ENCODE measurements around the gene NANS. TPM values are rescaled to one million over a fixed set of nuclear protein-coding genes. Genes with fewer than 3 reads are reported as not detected.

NANS gene
- polyA plus RNA-seq, 1 donor (not counting 4 experiments of a cell fraction or from before 2014, with no cell fraction given), result 63.1 TPM

DNA sequence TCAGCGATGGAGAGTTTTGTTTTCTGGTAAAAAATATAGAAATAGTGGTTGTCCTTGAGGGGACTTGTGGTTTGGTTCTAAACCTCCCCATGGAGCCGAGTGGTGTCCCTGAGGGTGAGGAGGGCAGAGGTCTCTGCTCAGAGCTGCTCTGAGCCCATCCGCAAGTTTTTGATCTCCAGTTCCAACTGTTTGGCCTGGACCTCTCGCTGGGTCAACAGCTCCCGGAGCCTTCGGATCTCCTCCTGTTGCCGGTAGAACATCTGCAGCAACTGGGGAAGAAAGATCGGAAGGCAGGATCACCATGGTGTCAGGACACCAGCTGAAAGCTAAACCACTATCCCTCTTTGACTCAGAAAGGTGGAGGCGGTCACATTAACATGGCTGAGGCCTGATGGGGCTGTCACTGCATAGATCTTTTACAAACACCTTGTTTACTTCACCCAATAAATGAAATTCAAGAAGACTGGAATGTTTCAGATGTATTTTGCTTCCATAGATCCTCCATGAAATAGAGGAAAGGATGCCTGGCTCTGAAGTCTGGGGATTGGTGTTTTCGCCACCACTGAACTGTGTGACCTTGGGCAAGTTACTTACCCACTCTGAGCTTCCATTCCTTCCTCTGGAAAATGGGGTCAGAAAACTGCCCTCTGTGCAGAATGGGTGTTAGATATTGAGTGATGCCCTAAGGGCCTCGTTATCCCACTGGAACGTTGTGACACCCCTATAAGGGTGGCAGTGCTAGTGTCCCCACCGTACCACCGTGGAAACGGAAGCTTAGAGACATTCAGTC lies 68.3 kb downstream of the NANS start:
- DNase-seq (ENCODE audit: low read depth, low spot score) (no peak), FAIRE-seq (no peak)
- Histone ChIP-seq H4K20me1 (ENCODE audit: control insufficient read depth, extremely low read depth, insufficient read depth, low read length) (no peaks in the 10 kb centered on the region), H3K79me2 (ENCODE audit: control insufficient read depth, insufficient read depth, low read length) (no peaks in the 10 kb centered on the region), H3K4me1 (ENCODE audit: control insufficient read depth, extremely low read depth, insufficient read depth, low read length) (peaks cover 14% of the 10 kb centered on the region), H3K27me3 (ENCODE audit: control insufficient read depth, extremely low read depth, insufficient read depth, low read length) (no peaks in the 10 kb centered on the region), H3K4me3 (ENCODE audit: control insufficient read depth in 2 of 3, extremely low read depth in 1 of 3, insufficient read depth in 2 of 3, low read depth in 1 of 3, low read length in 3 of 3) (no peak overlapping the region), H3K27ac (ENCODE audit: control insufficient read depth, insufficient read depth, low read length) (no peak overlapping the region), H3K9ac (ENCODE audit: control insufficient read depth, extremely low read depth, insufficient read depth, low read length) (no peak overlapping the region), H2AFZ (ENCODE audit: control insufficient read depth, low read length) (no peak overlapping the region), H3K9me1 (ENCODE audit: control insufficient read depth, extremely low read depth, insufficient read depth, low read length) (no peaks in the 10 kb centered on the region), H3K9me3 (ENCODE audit: control insufficient read depth, low read depth, low read length) (no peaks in the 10 kb centered on the region), H3K36me3 (ENCODE audit: control insufficient read depth in 2 of 2, extremely low read depth in 1 of 2, insufficient read depth in 2 of 2, low read length in 2 of 2) (peaks cover 27 to 46% of the 10 kb centered on the region in 2 experiments), H3K4me2 (ENCODE audit: control insufficient read depth, extremely low read depth, insufficient read depth, low read depth, low read length) (no peak overlapping the region)
- dilution Hi-C loops (cut with MboI; ENCODE audit: extremely low pct_ligation_motif_present, low sequenced_read_pairs), result no loop called here
- TF ChIP-seq, protein P1, sequence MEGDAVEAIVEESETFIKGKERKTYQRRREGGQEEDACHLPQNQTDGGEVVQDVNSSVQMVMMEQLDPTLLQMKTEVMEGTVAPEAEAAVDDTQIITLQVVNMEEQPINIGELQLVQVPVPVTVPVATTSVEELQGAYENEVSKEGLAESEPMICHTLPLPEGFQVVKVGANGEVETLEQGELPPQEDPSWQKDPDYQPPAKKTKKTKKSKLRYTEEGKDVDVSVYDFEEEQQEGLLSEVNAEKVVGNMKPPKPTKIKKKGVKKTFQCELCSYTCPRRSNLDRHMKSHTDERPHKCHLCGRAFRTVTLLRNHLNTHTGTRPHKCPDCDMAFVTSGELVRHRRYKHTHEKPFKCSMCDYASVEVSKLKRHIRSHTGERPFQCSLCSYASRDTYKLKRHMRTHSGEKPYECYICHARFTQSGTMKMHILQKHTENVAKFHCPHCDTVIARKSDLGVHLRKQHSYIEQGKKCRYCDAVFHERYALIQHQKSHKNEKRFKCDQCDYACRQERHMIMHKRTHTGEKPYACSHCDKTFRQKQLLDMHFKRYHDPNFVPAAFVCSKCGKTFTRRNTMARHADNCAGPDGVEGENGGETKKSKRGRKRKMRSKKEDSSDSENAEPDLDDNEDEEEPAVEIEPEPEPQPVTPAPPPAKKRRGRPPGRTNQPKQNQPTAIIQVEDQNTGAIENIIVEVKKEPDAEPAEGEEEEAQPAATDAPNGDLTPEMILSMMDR (optimal IDR thresholded peaks at IDR 0.05 in 1 of 3, IDR thresholded peaks at IDR 0.05 in 1 of 3, conservative IDR thresholded peaks at IDR 0.05 in 1 of 3; ENCODE audit: extremely low read depth in 1 of 3, insufficient read depth in 2 of 3, low read length in 3 of 3), result no peak
- no peak for TF ChIP-seq EZH2 (IDR thresholded peaks at IDR 0.05; ENCODE audit: low read length)

DNA sequence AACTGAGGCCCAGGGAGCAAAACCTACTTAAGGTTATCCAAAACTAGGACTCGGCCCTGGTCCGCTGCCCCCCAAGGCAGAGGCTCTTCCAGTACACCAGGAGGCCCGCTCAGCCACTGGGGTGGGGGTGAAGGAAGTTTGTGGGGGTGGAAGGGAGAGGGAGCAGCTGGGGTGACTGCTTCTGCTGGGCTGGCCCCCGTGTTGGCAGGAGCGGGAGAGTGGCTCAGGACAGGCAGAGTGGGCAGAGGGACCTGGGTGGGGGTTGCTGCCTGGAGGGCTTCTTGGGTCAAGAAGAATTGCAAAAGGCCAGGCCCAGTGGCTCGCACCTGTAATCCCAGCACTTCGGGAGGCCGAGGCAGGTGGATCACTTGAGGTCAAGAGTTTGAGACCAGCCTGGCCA lies 70.7 kb downstream of the NANS start:
- H4K20me1 ChIP-seq (ENCODE audit: control insufficient read depth, extremely low read depth, insufficient read depth, low read length), result no peaks in the 10 kb centered on the region
- TF ChIP-seq, protein P1 (optimal IDR thresholded peaks at IDR 0.05 in 1 of 3, IDR thresholded peaks at IDR 0.05 in 1 of 3, conservative IDR thresholded peaks at IDR 0.05 in 1 of 3; ENCODE audit: extremely low read depth in 1 of 3, insufficient read depth in 2 of 3, low read length in 3 of 3), result no peak
- no peak for TF ChIP-seq EZH2 (IDR thresholded peaks at IDR 0.05; ENCODE audit: low read length)
- H3K9ac ChIP-seq (ENCODE audit: control insufficient read depth, extremely low read depth, insufficient read depth, low read length), result no peak overlapping the region
- no peaks in the 10 kb centered on the region for H3K79me2 ChIP-seq (ENCODE audit: control insufficient read depth, insufficient read depth, low read length)
- no peak overlapping the region for H3K27ac ChIP-seq (ENCODE audit: control insufficient read depth, insufficient read depth, low read length)
- H3K4me3 ChIP-seq (ENCODE audit: control insufficient read depth in 2 of 3, extremely low read depth in 1 of 3, insufficient read depth in 2 of 3, low read depth in 1 of 3, low read length in 3 of 3), result no peak overlapping the region
- dilution Hi-C loops (cut with MboI; ENCODE audit: extremely low pct_ligation_motif_present, low sequenced_read_pairs), result no loop called here
- DNase-seq (ENCODE audit: low read depth, low spot score), result no peak
- peaks cover 32 to 60% of the 10 kb centered on the region in 2 experiments for H3K36me3 ChIP-seq (ENCODE audit: control insufficient read depth in 2 of 2, extremely low read depth in 1 of 2, insufficient read depth in 2 of 2, low read length in 2 of 2)
- H3K9me3 ChIP-seq (ENCODE audit: control insufficient read depth, low read depth, low read length), result no peaks in the 10 kb centered on the region
- H2AFZ ChIP-seq (ENCODE audit: control insufficient read depth, low read length), result no peak overlapping the region
- no peaks in the 10 kb centered on the region for H3K27me3 ChIP-seq (ENCODE audit: control insufficient read depth, extremely low read depth, insufficient read depth, low read length)
- H3K9me1 ChIP-seq (ENCODE audit: control insufficient read depth, extremely low read depth, insufficient read depth, low read length), result no peaks in the 10 kb centered on the region
- FAIRE-seq, result no peak
- H3K4me1 ChIP-seq (ENCODE audit: control insufficient read depth, extremely low read depth, insufficient read depth, low read length), result no peaks in the 10 kb centered on the region
- no peak overlapping the region for H3K4me2 ChIP-seq (ENCODE audit: control insufficient read depth, extremely low read depth, insufficient read depth, low read depth, low read length)
